K562 (cell line): Measurements from ENCODE around the gene TRIM14. TPM values are rescaled to one million over a fixed set of nuclear protein-coding genes. Genes with fewer than 3 reads are reported as not detected.

Source experiments
- ATAC-seq: fragments of 200-7000 bp; cut with Tn5 transposase; 3 replicates; pipeline ENCODE4 v1.9.1; 2020; ENCODE audit warnings: moderate library complexity
- BruUV-seq: library from RNA; stranded (reverse); fragments of 400-500 nt; replicated peaks from 2 replicates; lab custom pipeline; 2021; lab: Mats Ljungman, UMichigan
- CTCF ChIA-PET: fragments of 300-600 bp; formaldehyde crosslinking; extraction: SDS; loops from one replicate; lab custom pipeline; 2021; ENCODE audit warnings: low intra/inter-chr PET ratio; lab: Yijun Ruan, JAX
- POLR2A ChIA-PET: fragments of 300-600, 350-650 bp; sonication (Branson Sonifier 250); formaldehyde crosslinking; extraction: SDS; loops from one replicate; lab custom pipeline; 2021; ENCODE audit warnings: antibody characterized with exemption, inconsistent platforms; lab: Yijun Ruan, JAX
- DNase-seq, 4 experiments: peaks; one replicate each; pipeline versions ENCODE4 v3.0.0 to v3.0.0-alpha.2; 2011 to 2018; ENCODE audit warnings: low spot score in 3 of 4, mixed read lengths in 3 of 4; ENCODE audit errors: extremely low read depth in 1 of 4
- FAIRE-seq: peaks from 2 replicates; lab custom pipeline; 2011; peaks lifted over from hg19 to GRCh38; lab: Jason Lieb, UNC
- H2AFZ ChIP-seq: 2 replicates; pipeline ENCODE4 v1.6.0; 2011; ENCODE audit warnings: low read depth, low read length, control low read depth, inconsistent platforms
- H3K27ac ChIP-seq: fragments of 200-600 bp; 3 replicates; pipeline ENCODE4 v1.8.0; 2011; ENCODE audit warnings: low read depth, mild to moderate bottlenecking, control low read depth, inconsistent platforms, low read length, moderate library complexity, mixed read lengths; ENCODE audit errors: extremely low read depth
- H3K27me3 ChIP-seq, 2 experiments: fragments of 300-600 bp in 1 of 2; 2 replicates in 1 of 2; 3 replicates in 1 of 2; pipeline versions ENCODE4 v1.6.0 to v1.8.0; 2011; ENCODE audit warnings: inconsistent platforms in 2 of 2, low read length in 2 of 2, mild to moderate bottlenecking in 1 of 2, mixed read lengths in 1 of 2, moderate library complexity in 1 of 2; ENCODE audit not compliant: control insufficient read depth in 2 of 2, insufficient read depth in 2 of 2
- H3K36me3 ChIP-seq: fragments of 300-600 bp; 3 replicates; pipeline ENCODE4 v1.8.0; 2011; ENCODE audit warnings: mild to moderate bottlenecking, low read length, inconsistent platforms; ENCODE audit not compliant: control insufficient read depth, insufficient read depth
- H3K4me1 ChIP-seq, 2 experiments: fragments of 200-600 bp in 1 of 2; replicated peaks in 1 of 2; 2 replicates in 1 of 2; 3 replicates in 1 of 2; pipeline versions ENCODE4 v1.5.1 to v1.8.0; 2011; ENCODE audit warnings: inconsistent platforms in 2 of 2, low read length in 2 of 2, mild to moderate bottlenecking in 1 of 2, mixed read lengths in 1 of 2, moderate library complexity in 1 of 2; ENCODE audit not compliant: control insufficient read depth in 2 of 2, insufficient read depth in 2 of 2
- H3K4me2 ChIP-seq: 2 replicates; pipeline ENCODE4 v1.6.1; 2011; ENCODE audit warnings: low read length, control low read depth, inconsistent platforms, mixed read lengths; ENCODE audit not compliant: insufficient read depth
- H3K4me3 ChIP-seq: fragments of 200-600 bp; sonication (generic), shearing (Covaris generic); 2 replicates; pipeline ENCODE4 v1.5.1; 2016; ENCODE audit warnings: control low read depth, inconsistent platforms
- H3K79me2 ChIP-seq: fragments of 200-600 bp; 3 replicates; pipeline ENCODE4 v1.8.0; 2011; ENCODE audit warnings: low read length, inconsistent platforms; ENCODE audit not compliant: control insufficient read depth, insufficient read depth
- H3K9ac ChIP-seq, 2 experiments: 2 replicates each; pipeline versions ENCODE4 v1.6.0 to v1.6.1; 2011; ENCODE audit warnings: low read depth in 2 of 2, low read length in 2 of 2, control low read depth in 1 of 2, inconsistent platforms in 1 of 2, mild to moderate bottlenecking in 1 of 2, mixed read lengths in 1 of 2; ENCODE audit not compliant: insufficient read depth in 1 of 2
- H3K9me1 ChIP-seq: one replicate; pipeline ENCODE4 v1.6.0; 2011; ENCODE audit warnings: inconsistent platforms, mild to moderate bottlenecking, low read length, moderate library complexity; ENCODE audit not compliant: control insufficient read depth, insufficient read depth
- H3K9me3 ChIP-seq: replicated peaks from 2 replicates; pipeline ENCODE4 v1.5.1; 2011; ENCODE audit warnings: low read depth, low read length, inconsistent platforms; ENCODE audit not compliant: control insufficient read depth, insufficient read depth
- H4K20me1 ChIP-seq: replicated peaks from 2 replicates; pipeline ENCODE4 v1.6.1; 2011; ENCODE audit warnings: low read length, inconsistent platforms, mixed read lengths; ENCODE audit not compliant: control insufficient read depth, insufficient read depth
- CHD1 ChIP-seq: fragments of 200-600 bp; sonication (generic); IDR thresholded peaks from one replicate; pipeline ENCODE4 v1.6.1; 2012; ENCODE audit warnings: mild to moderate bottlenecking, moderate library complexity, low read length, inconsistent platforms
- KLF13 ChIP-seq: fragments of 450-650 bp; IDR thresholded peaks from 2 replicates; pipeline ENCODE4 v1.6.1; 2016; ENCODE audit warnings: missing genetic modification characterization, low read depth, mild to moderate bottlenecking, missing compliant biosample characterization, moderate library complexity, borderline replicate concordance
- MEIS2 ChIP-seq: fragments of 450-650 bp; IDR thresholded peaks from 2 replicates; pipeline ENCODE4 v1.6.1; 2014; ENCODE audit warnings: mild to moderate bottlenecking; ENCODE audit not compliant: partially characterized antibody
- SETDB1 ChIP-seq: IDR thresholded peaks from one replicate; pipeline ENCODE4 v1.6.1; 2012; ENCODE audit warnings: low read length, control low read depth, inconsistent platforms
- TCF7 ChIP-seq: sonication (generic); IDR thresholded peaks from 2 replicates; pipeline ENCODE4 v1.6.1; 2016; ENCODE audit warnings: antibody characterized with exemption, borderline replicate concordance
- ZNF507 ChIP-seq: conservative IDR thresholded peaks from 2 replicates; pipeline ENCODE4 v1.6.1; 2017; ENCODE audit warnings: missing genetic modification characterization, missing compliant biosample characterization
- ZNF717 ChIP-seq: fragments of 250-450 bp; sonication (Bioruptor Pico); IDR thresholded peaks from 2 replicates; pipeline ENCODE4 v1.5.0; 2021
- ZNF778 ChIP-seq: fragments of 450-650 bp; formaldehyde crosslinking; IDR thresholded peaks from 2 replicates; pipeline ENCODE4 v1.4.0; 2020; ENCODE audit warnings: mild to moderate bottlenecking, moderate library complexity
- WGBS: fragments of 100-300 bp; shearing (Covaris generic); methylation state at CpG from one replicate; pipeline ENCODE4 v1.1.6; 2016; ENCODE audit warnings: low coverage, mixed read lengths; ENCODE audit not compliant: insufficient coverage; ENCODE audit errors: missing lambda C conversion rate; 5-methylcytosine and 5-hydroxymethylcytosine counted together
- in situ Hi-C: fragments of 300-500 bp; cut with MboI; formaldehyde crosslinking; loops from 4 replicates; pipeline ENCODE4 v1.15.0; 2018; ENCODE audit warnings: inconsistent platforms, mixed read lengths
- intact Hi-C: fragments of 100-400 bp; cut with micrococcal nuclease; formaldehyde crosslinking; loops from 2 replicates; pipeline ENCODE4 v1.14.2; 2022
- polyA plus RNA-seq, 8 experiments: library from polyadenylated mRNA; depleted of rRNA in 4 of 8; stranded (reverse) in 5 of 8; unstranded in 3 of 8; fragments of >200 nt; fragmentation: Nextera tagmentation in 2 of 8; fragmentation: Illumina TruSeq in 1 of 8; extraction: Ambion mirVana in 2 of 8; extraction: Trizol in 1 of 8; gene quantifications; 2 replicates each; pipeline versions ENCODE4 v1.2.1 to v1.2.3, GENCODE V29; 2011 to 2014; ENCODE audit warnings: inconsistent platforms in 1 of 8, missing spikeins in 1 of 8
- total RNA-seq, 7 experiments: library from RNA; depleted of rRNA in 6 of 7; stranded (reverse); fragments of >200 nt in 6 of 7; fragmentation: Illumina TruSeq in 2 of 7; extraction: Trizol in 2 of 7; gene quantifications; 2 replicates each; pipeline versions ENCODE4 v1.2.1 to v1.2.3, GENCODE V29; 2011 to 2021; ENCODE audit warnings: low replicate concordance in 1 of 7
- TF ChIP-seq, protein P1 (sequence below): sonication (generic); formaldehyde crosslinking; IDR thresholded peaks from 2 replicates; pipeline ENCODE4 v1.8.0; 2022; ENCODE audit warnings: mild to moderate bottlenecking, missing genetic modification reagents
- TF ChIP-seq, protein P2 (sequence below): fragments of 250-450 bp; sonication (Bioruptor Pico); IDR thresholded peaks from 2 replicates; pipeline ENCODE4 v1.8.0; 2021; ENCODE audit warnings: moderate library complexity, mild to moderate bottlenecking, inconsistent platforms

TRIM14 gene
- total and polyA plus RNA-seq, 9 of the 15 experiments (the other 6 are each of a cell fraction or from before 2014, with no cell fraction given) = 7.6 to 41.0 (median 17.9) TPM

- FAIRE-seq = no peak
Measured at GRCh38 chr9:98084396-98084795, 34.6 kb downstream of the TRIM14 start.

More at GRCh38 chr9:98084396-98084795, 34.6 kb downstream of the TRIM14 start:
- no peak overlapping the region for H3K27ac ChIP-seq
- peaks cover 82% of the 10 kb centered on the region for H3K36me3 ChIP-seq
- H3K9ac ChIP-seq = no peak overlapping the region
- no peaks in the 10 kb centered on the region for H4K20me1 ChIP-seq
- H3K4me1 ChIP-seq = peaks cover 7 to 9% of the 10 kb centered on the region in 2 experiments; a peak in 4 of 5 replicates
- ChIA-PET POLR2A (interaction anchor here (0.9 to 2.5 kb wide), 5 partner anchors 13 to 171 kb away, joined by 3 to 7 read pairs (median 3); partner anchors contain the start of gene TBC1D2), CTCF (no interaction called here)
- no peaks in the 10 kb centered on the region for H3K27me3 ChIP-seq
- no peak overlapping the region for H2AFZ ChIP-seq
- no peaks in the 10 kb centered on the region for H3K9me3 ChIP-seq
- no peaks in the 10 kb centered on the region for H3K79me2 ChIP-seq
- in situ Hi-C loops (no loop called here), intact Hi-C loops (no loop called here)
- no peak for ATAC-seq
- no peak overlapping the region for H3K4me2 ChIP-seq
- no peak for DNase-seq
- TF ChIP-seq MEIS2 (no peak), ZNF717 (CRISPR knock-in tag) (no peak), TCF7 (no peak), CHD1 (no peak), KLF13 (tag) (no peak), ZNF778 (CRISPR knock-in tag) (no peak), ZNF507 (tag) (no peak), SETDB1 (no peak)
- TF ChIP-seq, protein P1, sequence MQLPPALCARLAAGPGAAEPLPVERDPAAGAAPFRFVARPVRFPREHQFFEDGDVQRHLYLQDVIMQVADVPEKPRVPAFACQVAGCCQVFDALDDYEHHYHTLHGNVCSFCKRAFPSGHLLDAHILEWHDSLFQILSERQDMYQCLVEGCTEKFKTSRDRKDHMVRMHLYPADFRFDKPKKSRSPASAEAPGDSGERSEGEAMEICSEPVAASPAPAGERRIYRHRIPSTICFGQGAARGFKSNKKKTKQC = no peak
- TF ChIP-seq, protein P2, sequence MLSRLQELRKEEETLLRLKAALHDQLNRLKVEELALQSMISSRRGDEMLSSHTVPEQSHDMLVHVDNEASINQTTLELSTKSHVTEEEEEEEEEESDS (CRISPR knock-in tag) = no peak
- no peaks in the 10 kb centered on the region for H3K9me1 ChIP-seq
- WGBS = 93% methylated on average over 3 of the region's 3 CpGs
- BruUV-seq = TSS peak; percentile 35
- H3K4me3 ChIP-seq = no peak overlapping the region
